Cardiac muscle cell (in vitro differentiated cells and primary cell): ENCODE measurements around the gene CBX5. TPM values are rescaled to one million over a fixed set of nuclear protein-coding genes. Genes with fewer than 3 reads are reported as not detected.
A peak's percentile ranks its signal among the peaks of the same experiment; 100 is the strongest.
"Not testable (repeated sequence)": the region's sequence is repeated elsewhere in the genome, so short reads cannot be mapped to it uniquely, and the experiment has no call there.

Experiments
- DNase-seq, 2 donors: peaks; one replicate each; pipeline versions ENCODE4 v3.0.0 to v3.0.0-alpha.2; 2010 to 2017; ENCODE audit warnings: low read depth in 1 of 2, low spot score in 1 of 2
- H3K27ac ChIP-seq: fragments of 200-600 bp; sonication (generic); 2 replicates; pipeline ENCODE4 v1.5.1; 2016
- H3K27me3 ChIP-seq: fragments of 200-600 bp; sonication (generic); 2 replicates; pipeline ENCODE4 v1.6.0; 2016; ENCODE audit warnings: control low read depth
- H3K36me3 ChIP-seq: fragments of 200-600 bp; sonication (generic); 2 replicates; pipeline ENCODE4 v1.5.1; 2016; ENCODE audit warnings: control low read depth
- H3K4me1 ChIP-seq: fragments of 200-600 bp; sonication (generic); 2 replicates; pipeline ENCODE4 v1.8.1; 2017; ENCODE audit warnings: low read depth, mild to moderate bottlenecking, mixed run types
- H3K4me3 ChIP-seq: fragments of 200-600 bp; sonication (generic); 2 replicates; pipeline ENCODE4 v1.5.1; 2016; ENCODE audit warnings: mild to moderate bottlenecking
- H3K9me3 ChIP-seq: fragments of 200-600 bp; sonication (generic); 2 replicates; pipeline ENCODE4 v1.5.1; 2017; ENCODE audit warnings: low read depth, mild to moderate bottlenecking, control low read depth
- polyA plus RNA-seq: library from polyadenylated mRNA; unstranded; fragments of >200 nt; fragmentation: Nextera tagmentation; extraction: Ambion mirVana; gene quantifications from 2 replicates; pipeline ENCODE4 v1.2.1, GENCODE V29; 2016
- total RNA-seq: library from RNA; depleted of rRNA; stranded (reverse); fragments of >200 nt; gene quantifications from 2 replicates; pipeline ENCODE4 v1.2.3, GENCODE V29; 2016
- TF ChIP-seq, protein P1 (sequence below): IDR thresholded peaks from 2 replicates; pipeline ENCODE4 v1.5.1; 2012; ENCODE audit warnings: low read depth, mild to moderate bottlenecking, low read length

Gene CBX5
- total and polyA plus RNA-seq, 2 experiments from 2014 or later: 49.5 to 98.3 TPM

DNA sequence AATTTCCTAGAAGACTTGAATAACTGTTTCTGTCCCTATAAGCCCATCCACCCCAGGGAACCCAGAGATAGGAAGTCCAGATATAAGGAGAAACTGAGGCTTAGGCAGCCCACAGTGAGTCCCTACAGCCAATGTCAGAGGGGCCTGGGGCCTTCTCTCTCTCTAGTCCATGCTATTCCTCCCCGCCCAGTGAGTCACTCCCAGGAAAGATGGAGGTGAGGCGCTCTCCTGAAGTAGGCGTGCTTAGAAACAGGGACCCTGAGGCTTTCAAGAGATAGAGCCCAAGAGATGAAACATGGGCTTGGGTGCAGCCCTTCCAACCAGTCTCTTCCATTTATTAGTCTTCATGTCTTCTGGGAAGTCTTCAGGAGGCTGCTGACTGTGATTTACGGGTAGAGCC lies 88.8 kb downstream of the CBX5 start:
- Histone ChIP-seq H3K27me3 (peaks cover 60% of the 10 kb centered on the region), H3K36me3 (no peaks in the 10 kb centered on the region), H3K4me3 (no peak overlapping the region), H3K9me3 (no peaks in the 10 kb centered on the region), H3K27ac (no peak overlapping the region), H3K4me1 (no peaks in the 10 kb centered on the region)
- TF ChIP-seq, protein P1, sequence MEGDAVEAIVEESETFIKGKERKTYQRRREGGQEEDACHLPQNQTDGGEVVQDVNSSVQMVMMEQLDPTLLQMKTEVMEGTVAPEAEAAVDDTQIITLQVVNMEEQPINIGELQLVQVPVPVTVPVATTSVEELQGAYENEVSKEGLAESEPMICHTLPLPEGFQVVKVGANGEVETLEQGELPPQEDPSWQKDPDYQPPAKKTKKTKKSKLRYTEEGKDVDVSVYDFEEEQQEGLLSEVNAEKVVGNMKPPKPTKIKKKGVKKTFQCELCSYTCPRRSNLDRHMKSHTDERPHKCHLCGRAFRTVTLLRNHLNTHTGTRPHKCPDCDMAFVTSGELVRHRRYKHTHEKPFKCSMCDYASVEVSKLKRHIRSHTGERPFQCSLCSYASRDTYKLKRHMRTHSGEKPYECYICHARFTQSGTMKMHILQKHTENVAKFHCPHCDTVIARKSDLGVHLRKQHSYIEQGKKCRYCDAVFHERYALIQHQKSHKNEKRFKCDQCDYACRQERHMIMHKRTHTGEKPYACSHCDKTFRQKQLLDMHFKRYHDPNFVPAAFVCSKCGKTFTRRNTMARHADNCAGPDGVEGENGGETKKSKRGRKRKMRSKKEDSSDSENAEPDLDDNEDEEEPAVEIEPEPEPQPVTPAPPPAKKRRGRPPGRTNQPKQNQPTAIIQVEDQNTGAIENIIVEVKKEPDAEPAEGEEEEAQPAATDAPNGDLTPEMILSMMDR: no peak
- DNase-seq: no peak

DNA sequence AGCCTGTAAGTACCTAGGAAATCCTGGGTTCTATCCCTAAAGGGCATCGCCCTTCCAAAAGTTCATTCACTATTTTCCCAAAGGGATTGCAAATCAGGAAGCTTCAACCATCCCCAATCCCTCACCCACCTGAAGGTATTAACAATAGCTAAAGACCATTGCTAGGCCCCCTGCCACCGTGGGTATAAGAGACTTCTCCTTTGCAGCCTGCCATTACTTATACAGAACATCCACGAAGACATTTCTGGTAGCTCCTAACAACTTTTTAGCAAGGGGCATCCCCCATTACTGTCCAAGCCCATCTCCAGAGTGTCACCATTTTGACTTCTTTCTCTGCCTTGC lies 90.8 kb downstream of the CBX5 start:
- peak overlapping the region; percentile 74 for H3K4me3 ChIP-seq
- no peak overlapping the region for H3K27ac ChIP-seq
- no peaks in the 10 kb centered on the region for H3K36me3 ChIP-seq
- TF ChIP-seq, protein P1: no peak
- no peaks in the 10 kb centered on the region for H3K4me1 ChIP-seq
- H3K9me3 ChIP-seq: no peaks in the 10 kb centered on the region
- H3K27me3 ChIP-seq: peaks cover 40% of the 10 kb centered on the region
- DNase-seq: no peak

DNA sequence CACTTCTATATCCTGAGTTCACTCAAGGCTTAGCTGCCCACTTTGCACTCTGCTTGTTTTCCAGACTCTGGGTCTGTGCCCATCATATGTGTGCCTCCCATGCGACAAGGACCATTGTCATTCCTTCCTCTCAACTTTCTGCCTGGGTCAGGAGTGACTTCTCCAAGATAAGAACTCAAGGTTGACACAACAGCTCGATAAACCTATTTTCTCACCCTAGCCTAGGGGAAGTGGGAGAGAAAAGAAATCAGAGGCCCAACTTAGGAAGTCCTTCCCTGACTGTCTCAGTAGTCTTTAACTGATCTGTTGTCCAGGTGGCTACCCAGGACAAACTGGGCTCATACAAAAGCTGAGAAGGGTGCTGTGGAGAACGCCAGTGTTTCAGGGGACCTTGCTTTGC lies 92.8 kb downstream of the CBX5 start:
- TF ChIP-seq, protein P1: no peak
- H3K27ac ChIP-seq: no peak overlapping the region
- no peaks in the 10 kb centered on the region for H3K4me1 ChIP-seq
- H3K9me3 ChIP-seq: no peaks in the 10 kb centered on the region
- peaks cover 19% of the 10 kb centered on the region for H3K27me3 ChIP-seq
- DNase-seq: no peak
- H3K4me3 ChIP-seq: no peak overlapping the region
- H3K36me3 ChIP-seq: no peaks in the 10 kb centered on the region

DNA sequence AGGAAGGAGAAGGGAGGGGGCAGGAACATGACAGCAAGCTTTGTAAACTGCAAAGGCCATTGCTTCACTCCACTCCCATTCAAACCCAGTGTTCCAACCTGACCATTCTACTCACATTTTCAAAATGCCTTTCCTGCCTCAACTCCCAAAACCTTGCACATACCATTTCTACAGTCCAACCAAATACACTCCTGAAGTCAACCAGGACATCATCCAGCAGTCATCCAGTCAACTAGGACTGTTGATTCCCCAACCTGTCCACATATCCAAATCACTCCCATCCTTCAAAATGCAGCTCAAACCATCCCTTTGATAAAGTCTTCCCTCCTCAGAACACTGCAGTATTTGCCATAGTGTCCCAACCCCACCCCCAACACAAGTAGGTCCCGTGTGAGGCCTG lies 94.0 kb downstream of the CBX5 start:
- DNase-seq: no peak
- H3K36me3 ChIP-seq: no peaks in the 10 kb centered on the region
- H3K27me3 ChIP-seq: peaks cover 12% of the 10 kb centered on the region
- TF ChIP-seq, protein P1: no peak
- H3K4me1 ChIP-seq: no peaks in the 10 kb centered on the region
- H3K4me3 ChIP-seq: no peak overlapping the region
- no peaks in the 10 kb centered on the region for H3K9me3 ChIP-seq
- H3K27ac ChIP-seq: no peak overlapping the region

DNA sequence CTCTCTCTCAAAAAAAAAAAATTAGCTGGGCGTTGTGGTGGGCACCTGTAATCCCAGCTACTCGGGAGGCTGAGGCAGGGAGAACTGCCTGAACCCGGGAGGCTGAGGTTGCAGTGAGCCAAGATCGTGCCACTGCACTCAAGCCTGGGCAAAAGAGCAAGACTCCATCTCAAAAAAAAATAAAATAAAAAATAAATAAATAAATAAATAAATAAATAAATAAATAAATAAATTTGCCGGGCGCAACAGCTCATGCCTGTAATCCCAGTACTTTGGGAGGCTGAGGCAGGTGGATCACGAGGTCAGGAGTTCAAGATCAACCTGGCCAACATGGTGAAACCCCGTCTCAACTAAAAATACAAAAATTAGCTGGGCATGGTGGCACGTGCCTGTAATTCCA lies 94.6 kb downstream of the CBX5 start:
- DNase-seq, H3K36me3 ChIP-seq, H3K9me3 ChIP-seq, H3K27me3 ChIP-seq, H3K4me3 ChIP-seq, H3K27ac ChIP-seq, H3K4me1 ChIP-seq: not testable (repeated sequence)

DNA sequence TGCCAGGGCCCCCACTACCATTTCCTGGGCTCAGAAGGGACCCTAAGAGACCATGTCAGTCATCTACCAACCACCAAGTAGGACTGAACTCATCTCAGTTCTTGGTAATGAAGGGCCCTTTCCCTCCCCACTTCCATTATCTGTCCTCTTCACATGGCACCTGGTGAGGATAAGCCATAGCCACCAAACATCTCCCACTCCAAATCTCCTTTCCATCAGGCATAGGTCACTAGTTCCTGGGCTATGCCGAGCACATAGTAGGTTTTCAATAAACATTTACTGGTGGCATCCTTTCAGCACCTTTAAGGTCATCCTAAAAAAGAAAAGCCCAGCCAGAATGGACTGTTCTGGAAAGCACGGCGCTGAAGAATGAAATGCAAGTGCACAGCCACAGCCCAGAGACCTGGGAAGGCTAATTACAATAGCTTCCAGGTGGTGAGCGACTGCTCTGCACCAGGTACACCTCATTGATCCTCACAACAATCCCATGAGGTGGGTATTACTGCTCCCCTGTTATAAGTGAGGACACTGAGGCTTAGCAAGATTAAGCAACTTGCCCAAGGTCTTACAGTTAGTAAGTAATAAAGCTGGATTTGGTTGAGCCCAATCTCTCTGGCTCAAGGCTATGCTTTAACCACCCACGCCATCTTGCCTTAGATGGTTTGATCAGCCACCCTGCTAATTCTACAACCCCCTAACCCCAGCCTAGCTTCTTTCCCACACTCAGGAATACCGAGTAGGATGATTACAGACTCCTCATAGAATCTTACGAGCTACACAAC lies 95.7 kb downstream of the CBX5 start:
- Histone ChIP-seq H3K27ac (no peak overlapping the region), H3K27me3 (peaks cover 3% of the 10 kb centered on the region), H3K4me1 (no peaks in the 10 kb centered on the region), H3K9me3 (no peaks in the 10 kb centered on the region), H3K4me3 (no peak overlapping the region), H3K36me3 (no peaks in the 10 kb centered on the region)
- no peak for DNase-seq
- TF ChIP-seq, protein P1: no peak
